ENCODE data around the gene IL4I1. TPM values are rescaled to one million over a fixed set of nuclear protein-coding genes. Genes with fewer than 3 reads are reported as not detected.

Gene IL4I1
- polyA plus RNA-seq, 3 donors: 3.2 to 7.2 (median 3.9) TPM

DNA sequence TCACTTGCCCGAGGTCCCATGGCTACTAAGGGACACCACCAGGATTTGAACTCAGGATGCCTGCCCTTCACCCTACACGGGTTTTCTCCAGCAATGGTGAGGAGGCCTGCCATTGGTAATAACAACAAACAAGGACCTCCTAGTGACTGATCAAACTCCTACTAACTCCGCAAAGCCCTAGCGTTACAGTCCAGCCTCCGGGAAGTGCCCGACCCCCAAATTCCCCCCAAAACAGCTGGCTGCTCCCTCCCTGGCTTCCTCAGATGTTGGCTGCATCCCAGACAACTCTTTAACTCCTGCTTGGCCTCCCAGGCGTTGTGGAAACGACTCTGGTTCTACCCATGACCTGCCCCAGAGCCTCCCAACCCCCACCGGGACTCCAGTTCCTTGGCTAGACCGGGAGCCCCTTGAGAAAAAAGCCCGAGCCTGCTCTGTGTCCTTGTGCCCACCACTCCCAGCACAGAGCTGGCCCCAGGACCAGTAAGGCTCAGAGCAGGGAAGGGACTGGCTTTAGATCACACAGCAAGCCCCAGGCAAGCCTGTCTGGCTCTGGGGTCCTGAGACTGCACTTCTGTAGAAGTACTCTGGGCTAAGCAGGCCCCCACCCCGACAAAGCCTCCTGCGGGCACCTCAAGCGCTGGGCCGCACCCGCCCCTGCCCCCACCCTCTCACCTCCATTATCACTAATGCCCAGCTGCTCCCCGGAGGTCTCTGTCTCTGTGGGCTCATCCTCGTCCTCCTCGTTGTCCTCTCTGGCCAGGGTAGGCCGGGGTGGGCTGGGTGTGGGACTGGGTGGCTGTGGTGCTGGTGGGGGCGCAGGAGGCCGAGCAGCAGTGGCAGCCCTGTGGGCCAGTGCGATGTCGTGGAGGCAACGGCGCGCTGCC is 24.2 kb downstream of the IL4I1 start:
- no peak for DNase-seq (ENCODE audit: extremely low read depth in 1 of 11, low read depth in 9 of 11, low spot score in 4 of 11)

GRCh38 chr19:49871349-49871985 is 25.2 kb downstream of the IL4I1 start:
- no peak for DNase-seq (ENCODE audit: extremely low read depth in 1 of 11, low read depth in 9 of 11, low spot score in 4 of 11)

DNA sequence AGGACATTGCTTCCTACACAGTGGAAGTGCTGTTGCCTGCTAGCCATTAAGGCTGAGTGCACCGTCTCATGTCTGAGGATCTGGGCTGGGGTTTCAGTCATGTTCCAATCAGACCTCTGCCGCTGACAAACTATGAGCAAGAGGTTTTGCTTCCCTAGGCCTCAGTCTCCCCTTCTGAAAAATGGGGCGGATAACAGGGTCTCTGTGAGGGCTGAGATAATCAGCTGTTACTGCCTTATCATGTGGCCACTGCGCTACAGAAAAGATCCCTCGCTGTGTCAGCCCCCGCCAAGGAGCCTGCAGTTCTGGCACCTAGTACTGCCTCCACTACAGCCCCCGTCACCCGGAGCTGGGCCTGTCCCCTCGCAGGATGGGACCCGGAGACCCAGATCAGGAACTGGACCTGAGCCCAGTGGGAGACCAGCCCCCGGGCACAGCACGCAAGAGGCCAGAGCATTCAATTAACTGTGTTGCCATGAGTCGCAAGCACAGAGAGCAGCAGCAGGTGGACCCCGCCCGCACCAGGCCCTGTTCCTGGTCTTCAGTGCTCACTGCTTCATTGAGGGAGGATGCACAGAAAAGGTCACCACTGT is 26.3 kb downstream of the IL4I1 start:
- no peak for DNase-seq (ENCODE audit: extremely low read depth in 1 of 11, low read depth in 9 of 11, low spot score in 4 of 11)

DNA sequence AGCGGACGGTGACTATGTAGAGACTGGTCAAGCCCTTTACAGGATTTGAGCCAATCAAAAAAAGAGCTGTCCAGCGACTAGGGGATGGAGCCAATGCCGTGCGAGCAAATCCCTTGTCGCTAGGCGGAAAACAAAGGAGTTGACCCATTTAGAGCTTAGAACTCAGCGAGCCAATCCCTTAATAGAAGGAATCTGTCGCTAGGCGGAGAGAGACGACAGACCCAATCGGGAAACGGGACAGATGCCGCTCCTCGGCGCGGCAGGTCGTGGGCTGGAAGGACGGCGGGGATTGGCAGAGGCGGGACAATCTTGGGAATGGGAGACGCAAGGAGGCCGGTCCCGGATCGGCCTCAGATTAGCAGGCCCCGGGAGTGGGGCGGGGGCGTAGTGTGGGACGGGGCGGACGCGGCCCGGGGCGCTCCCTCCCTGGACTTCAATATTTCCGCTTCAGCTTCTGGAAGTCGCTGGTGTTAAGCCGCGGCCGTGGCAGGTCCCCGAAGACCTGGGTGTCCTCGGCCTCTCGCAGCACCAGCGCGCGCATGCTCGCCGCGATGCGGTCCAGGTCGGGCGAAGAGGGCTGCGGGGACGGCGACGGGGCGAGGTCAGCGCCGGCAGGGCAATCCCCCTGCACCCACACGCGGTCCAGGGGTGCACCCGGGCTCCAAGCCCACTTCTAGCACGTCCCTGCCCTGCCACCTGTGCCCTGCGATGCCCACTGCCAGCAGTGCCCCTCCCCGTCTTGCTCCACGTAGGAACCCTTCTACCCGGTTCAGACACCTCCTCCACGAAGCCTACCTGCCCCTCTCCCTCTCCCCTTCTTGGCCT is 27.0 kb downstream of the IL4I1 start:
- peak; percentile 95 to 100 (median 99) for DNase-seq (ENCODE audit: extremely low read depth in 1 of 11, low read depth in 9 of 11, low spot score in 4 of 11)

- no peak for DNase-seq (ENCODE audit: extremely low read depth in 1 of 11, low read depth in 9 of 11, low spot score in 4 of 11)
These were observed 27.6 kb downstream of the IL4I1 start for GRCh38 chr19:49869009-49869483.

- DNase-seq (ENCODE audit: extremely low read depth in 1 of 11, low read depth in 9 of 11, low spot score in 4 of 11): peak in 10 of 11 donors; percentile 79 to 90 (median 88)
These were observed 29.5 kb downstream of the IL4I1 start, which contains the start of gene PNKP for GRCh38 chr19:49866933-49867782. Gene PNKP, minus strand, starts transcription at chr19:49867576. Its CDS starts 372 bp downstream, at chr19:49867204.

DNA sequence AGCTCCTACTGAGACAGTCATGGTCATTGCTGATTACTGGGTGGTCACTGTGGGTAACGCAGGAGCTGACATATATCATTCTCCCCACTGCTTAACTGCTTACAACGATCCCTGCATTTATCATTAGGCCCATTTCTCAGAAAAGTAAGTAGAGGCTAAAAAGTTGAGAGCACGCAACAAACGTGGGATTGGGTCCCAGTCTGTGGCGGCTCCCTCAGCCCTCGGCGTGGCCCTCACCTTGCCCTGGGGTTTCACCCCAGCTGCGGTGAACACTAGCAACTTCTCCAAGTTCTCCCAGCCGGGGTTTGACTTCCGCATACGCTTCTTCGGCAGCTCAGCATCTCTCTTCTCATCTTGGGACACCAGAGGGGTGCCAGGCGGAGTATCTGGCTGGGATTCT is 31.8 kb downstream of the IL4I1 start:
- no peak for DNase-seq (ENCODE audit: extremely low read depth in 1 of 11, low read depth in 9 of 11, low spot score in 4 of 11)

DNA sequence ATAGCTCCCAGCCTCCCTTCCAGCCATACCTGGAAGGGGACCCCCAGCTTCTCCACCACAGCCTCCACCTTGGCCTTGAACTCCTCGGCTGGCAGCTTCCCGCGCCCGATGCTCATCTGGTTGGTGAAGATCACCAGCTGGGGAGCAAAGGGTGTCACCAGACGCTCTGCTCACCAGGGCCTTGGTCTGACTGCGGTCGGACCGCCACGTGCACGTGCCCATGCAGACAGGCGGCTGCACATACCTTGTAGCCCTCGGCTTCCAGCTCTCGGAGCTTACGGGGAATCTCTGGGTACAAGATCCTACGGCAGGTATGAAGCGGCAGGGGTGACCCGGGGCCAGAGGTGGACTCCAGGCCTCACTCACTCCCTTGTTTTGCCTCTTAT is 32.8 kb downstream of the IL4I1 start:
- DNase-seq (ENCODE audit: extremely low read depth in 1 of 11, low read depth in 9 of 11, low spot score in 4 of 11): no peak

- DNase-seq (ENCODE audit: extremely low read depth in 1 of 11, low read depth in 9 of 11, low spot score in 4 of 11): no peak
These were observed 33.3 kb downstream of the IL4I1 start for GRCh38 chr19:49863254-49863934.

GRCh38 chr19:49862391-49863253 is 34.1 kb downstream of the IL4I1 start:
- no peak for DNase-seq (ENCODE audit: extremely low read depth in 1 of 11, low read depth in 9 of 11, low spot score in 4 of 11)

DNA sequence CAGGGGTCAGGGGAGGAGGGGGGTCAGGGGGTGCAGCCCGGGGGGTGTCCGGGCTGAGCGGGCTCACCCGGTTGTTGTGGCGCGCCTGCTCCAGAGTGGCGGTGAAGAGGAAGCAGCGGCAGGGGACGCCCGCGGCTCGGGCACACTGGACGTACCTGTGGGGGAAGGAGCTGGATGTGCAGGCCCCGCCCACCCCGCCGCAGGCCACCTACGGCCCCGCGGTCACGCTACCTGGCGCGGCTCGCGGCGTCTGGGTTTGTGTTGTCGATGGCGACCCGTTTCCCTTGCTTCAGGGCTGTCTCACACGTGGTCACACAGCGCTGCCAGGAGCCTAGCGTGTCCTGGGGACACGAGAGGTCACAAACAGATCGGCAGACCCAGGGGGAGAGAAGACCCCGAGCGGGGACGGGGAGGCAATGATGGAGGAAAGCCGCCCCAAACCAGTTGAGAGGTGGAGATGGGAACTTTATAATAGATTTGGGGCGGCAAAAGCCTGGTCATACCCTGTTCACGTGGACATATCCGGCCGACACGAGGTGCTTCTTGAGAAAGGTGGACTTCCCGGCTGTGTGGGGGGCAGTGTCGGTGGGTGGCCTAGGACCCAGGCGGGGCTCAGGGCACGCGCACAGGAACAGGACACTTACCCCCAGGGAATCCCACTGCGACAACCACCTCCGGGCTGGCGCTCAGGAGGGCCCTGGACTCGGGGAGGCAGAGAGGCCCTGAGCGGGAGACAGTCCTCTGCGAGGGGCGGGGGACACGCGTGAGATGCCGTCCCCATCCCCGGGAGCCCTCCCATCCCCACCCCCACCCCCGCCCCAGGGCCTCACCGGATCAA is 34.9 kb downstream of the IL4I1 start:
- no peak for DNase-seq (ENCODE audit: extremely low read depth in 1 of 11, low read depth in 9 of 11, low spot score in 4 of 11)

GRCh38 chr19:49861107-49861506 is 35.6 kb downstream of the IL4I1 start:
- DNase-seq (ENCODE audit: extremely low read depth in 1 of 11, low read depth in 9 of 11, low spot score in 4 of 11): no peak

DNA sequence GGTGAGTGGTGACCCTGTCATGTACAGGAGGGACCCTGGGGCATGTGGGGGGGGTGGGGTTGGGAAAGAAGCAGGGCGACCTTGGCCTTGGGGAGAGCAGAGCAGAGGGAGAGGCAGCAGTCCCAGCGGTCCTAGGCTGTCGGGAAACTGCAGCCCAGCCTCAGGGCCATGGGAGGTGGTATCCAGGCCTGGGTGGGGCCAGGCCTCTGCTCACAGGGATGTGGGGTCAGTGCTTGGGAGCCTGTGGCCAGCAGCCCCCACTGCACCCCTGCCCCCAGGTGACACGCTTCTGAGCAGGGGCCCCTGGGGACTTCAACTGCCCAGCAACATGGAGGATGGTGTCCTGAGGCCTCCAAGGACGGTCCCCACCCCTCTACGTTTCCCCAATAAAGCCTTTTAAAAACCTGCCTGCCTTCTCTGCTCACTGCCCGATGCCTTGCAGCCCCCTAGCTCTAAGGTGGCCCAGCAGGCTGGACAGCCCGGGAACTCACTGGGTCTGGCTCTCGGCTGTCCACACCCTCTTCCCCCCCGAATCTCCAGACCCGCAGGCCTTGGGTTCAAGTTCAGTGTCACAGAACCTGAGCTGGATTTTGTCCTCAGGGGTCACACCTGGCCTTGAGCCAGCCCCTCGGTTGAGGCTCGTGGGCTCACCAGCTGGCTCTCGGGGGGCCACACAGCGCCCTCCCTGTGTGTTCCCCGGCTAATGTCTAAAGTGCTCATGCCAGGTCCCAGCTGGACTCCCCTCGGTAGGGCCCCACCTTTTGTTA is 36.2 kb downstream of the IL4I1 start:
- no peak for DNase-seq (ENCODE audit: extremely low read depth in 1 of 11, low read depth in 9 of 11, low spot score in 4 of 11)

DNA sequence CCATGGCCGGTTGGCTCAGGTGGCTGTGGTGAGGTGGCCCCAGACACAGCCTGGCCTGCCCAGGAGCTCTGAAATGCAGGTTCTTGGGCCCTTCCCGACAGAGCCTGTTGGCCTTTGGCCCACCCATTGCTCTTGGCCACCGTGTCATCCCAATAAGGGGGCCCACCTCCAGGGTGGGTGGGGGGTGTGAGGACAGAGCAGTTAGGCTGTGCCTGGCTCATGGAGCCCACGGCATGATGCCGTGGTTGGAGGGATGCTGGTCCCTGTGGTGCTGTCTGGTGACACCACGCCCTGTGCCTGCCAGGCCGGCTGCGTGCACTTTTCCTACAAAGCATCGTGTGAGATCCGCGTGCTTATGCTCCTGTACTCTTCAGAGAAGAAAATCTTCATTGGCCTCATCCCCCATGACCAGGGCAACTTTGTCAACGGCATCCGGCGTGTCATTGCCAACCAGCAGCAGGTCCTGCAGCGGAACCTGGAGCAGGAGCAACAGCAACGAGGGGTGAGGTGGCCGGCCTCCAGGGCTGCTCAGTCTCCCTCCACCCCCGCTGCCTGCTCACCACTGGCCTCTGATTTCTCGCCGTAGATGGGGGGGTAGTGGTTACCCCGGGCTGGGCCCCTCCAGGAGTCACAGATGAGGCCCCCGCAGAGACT is 36.9 kb downstream of the IL4I1 start:
- DNase-seq (ENCODE audit: extremely low read depth in 1 of 11, low read depth in 9 of 11, low spot score in 4 of 11): no peak
